Esophagus squamous epithelium (tissue), 4 donors: ENCODE measurements around the gene CCDC194.

ENCODE experiments used
- POLR2A ChIP-seq, 4 donors: fragments of 450-650 bp; IDR thresholded peaks; one replicate each; pipeline ENCODE4 v1.6.1; 2017; ENCODE audit warnings: antibody characterized with exemption in 4 of 4, mild to moderate bottlenecking in 4 of 4, moderate library complexity in 3 of 4
- TF ChIP-seq, protein P1 (sequence below), 6 experiments: fragments of 450-650 bp in 4 of 6; fragments of 200-600 bp in 2 of 6; sonication (generic) in 2 of 6; IDR thresholded peaks; one replicate each; pipeline ENCODE4 v1.5.1; 2016 to 2019; ENCODE audit warnings: antibody characterized with exemption in 6 of 6, mild to moderate bottlenecking in 4 of 6, moderate library complexity in 4 of 6

GRCh38 chr19:17391371-17392151 lies 2.4 kb downstream of the CCDC194 start:
- TF ChIP-seq, protein P1, sequence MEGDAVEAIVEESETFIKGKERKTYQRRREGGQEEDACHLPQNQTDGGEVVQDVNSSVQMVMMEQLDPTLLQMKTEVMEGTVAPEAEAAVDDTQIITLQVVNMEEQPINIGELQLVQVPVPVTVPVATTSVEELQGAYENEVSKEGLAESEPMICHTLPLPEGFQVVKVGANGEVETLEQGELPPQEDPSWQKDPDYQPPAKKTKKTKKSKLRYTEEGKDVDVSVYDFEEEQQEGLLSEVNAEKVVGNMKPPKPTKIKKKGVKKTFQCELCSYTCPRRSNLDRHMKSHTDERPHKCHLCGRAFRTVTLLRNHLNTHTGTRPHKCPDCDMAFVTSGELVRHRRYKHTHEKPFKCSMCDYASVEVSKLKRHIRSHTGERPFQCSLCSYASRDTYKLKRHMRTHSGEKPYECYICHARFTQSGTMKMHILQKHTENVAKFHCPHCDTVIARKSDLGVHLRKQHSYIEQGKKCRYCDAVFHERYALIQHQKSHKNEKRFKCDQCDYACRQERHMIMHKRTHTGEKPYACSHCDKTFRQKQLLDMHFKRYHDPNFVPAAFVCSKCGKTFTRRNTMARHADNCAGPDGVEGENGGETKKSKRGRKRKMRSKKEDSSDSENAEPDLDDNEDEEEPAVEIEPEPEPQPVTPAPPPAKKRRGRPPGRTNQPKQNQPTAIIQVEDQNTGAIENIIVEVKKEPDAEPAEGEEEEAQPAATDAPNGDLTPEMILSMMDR (IDR thresholded peaks at IDR 0.05): no peak
- no peak for TF ChIP-seq POLR2A (IDR thresholded peaks at IDR 0.05)
